ENCODE measurements around the gene CCDC92. TPM values are rescaled to one million over a fixed set of nuclear protein-coding genes. Genes with fewer than 3 reads are reported as not detected.
"Not testable (repeated sequence)": the region's sequence is repeated elsewhere in the genome, so short reads cannot be mapped to it uniquely, and the experiment has no call there.

Gene CCDC92
- total RNA-seq, 1 donor from 2014 or later, result 8.3 TPM

GRCh38 chr12:123928897-123929296 lies 43.7 kb downstream of the CCDC92 start:
- H3K27ac Mint-ChIP-seq, result no peak overlapping the region
- peaks cover 2% of the 10 kb centered on the region for H3K36me3 Mint-ChIP-seq (ENCODE audit: low read depth)
- peaks cover 15% of the 10 kb centered on the region for H3K4me1 Mint-ChIP-seq (ENCODE audit: low read depth)
- intact Hi-C loops (cut with micrococcal nuclease), result no loop called here
- no peaks in the 10 kb centered on the region for H3K9me3 Mint-ChIP-seq
- peaks cover 12% of the 10 kb centered on the region for H3K27me3 Mint-ChIP-seq (ENCODE audit: insufficient read depth)
- H3K4me3 Mint-ChIP-seq, result no peak overlapping the region
- DNase-seq (ENCODE audit: low spot score), result no peak

- intact Hi-C loops (cut with micrococcal nuclease), result no loop called here
- Mint-ChIP-seq H3K27me3 (ENCODE audit: insufficient read depth) (peaks cover 11% of the 10 kb centered on the region), H3K4me3 (no peak overlapping the region), H3K36me3 (ENCODE audit: low read depth) (peaks cover 2% of the 10 kb centered on the region), H3K27ac (no peak overlapping the region), H3K9me3 (no peaks in the 10 kb centered on the region), H3K4me1 (ENCODE audit: low read depth) (peaks cover 15% of the 10 kb centered on the region)
- DNase-seq (ENCODE audit: low spot score), result no peak
Observed at GRCh38 chr12:123928274-123928865, 44.3 kb downstream of the CCDC92 start.

- Mint-ChIP-seq H3K27me3 (ENCODE audit: insufficient read depth) (peaks cover 8% of the 10 kb centered on the region), H3K27ac (no peak overlapping the region), H3K9me3 (no peaks in the 10 kb centered on the region), H3K36me3 (ENCODE audit: low read depth) (no peaks in the 10 kb centered on the region), H3K4me3 (no peak overlapping the region), H3K4me1 (ENCODE audit: low read depth) (no peaks in the 10 kb centered on the region)
- intact Hi-C loops (cut with micrococcal nuclease), result no loop called here
- no peak for DNase-seq (ENCODE audit: low spot score)
Observed at GRCh38 chr12:123924539-123924938, 48.1 kb downstream of the CCDC92 start.

GRCh38 chr12:123923927-123924326 lies 48.7 kb downstream of the CCDC92 start:
- Mint-ChIP-seq H3K27ac (no peak overlapping the region), H3K36me3 (ENCODE audit: low read depth) (no peaks in the 10 kb centered on the region), H3K9me3 (no peaks in the 10 kb centered on the region), H3K4me3 (no peak overlapping the region), H3K27me3 (ENCODE audit: insufficient read depth) (peaks cover 8% of the 10 kb centered on the region), H3K4me1 (ENCODE audit: low read depth) (no peaks in the 10 kb centered on the region)
- DNase-seq (ENCODE audit: low spot score), result no peak
- intact Hi-C loops (cut with micrococcal nuclease), result no loop called here

GRCh38 chr12:123923038-123923437 lies 49.6 kb downstream of the CCDC92 start:
- Mint-ChIP-seq H3K4me3 (no peak overlapping the region), H3K9me3 (no peaks in the 10 kb centered on the region), H3K4me1 (ENCODE audit: low read depth) (no peaks in the 10 kb centered on the region)

GRCh38 chr12:123919980-123920360 lies 52.7 kb downstream of the CCDC92 start:
- Mint-ChIP-seq H3K9me3 (no peaks in the 10 kb centered on the region), H3K27ac (no peak overlapping the region), H3K4me3 (no peak overlapping the region), H3K4me1 (ENCODE audit: low read depth) (peaks cover 12% of the 10 kb centered on the region), H3K27me3 (ENCODE audit: insufficient read depth) (peaks cover 6% of the 10 kb centered on the region), H3K36me3 (ENCODE audit: low read depth) (no peaks in the 10 kb centered on the region)
- no peak for DNase-seq (ENCODE audit: low spot score)
- intact Hi-C loops (cut with micrococcal nuclease), result no loop called here

More at GRCh38 chr12:123923038-123923437, 49.6 kb downstream of the CCDC92 start:
- no peak overlapping the region for H3K27ac Mint-ChIP-seq
- no peaks in the 10 kb centered on the region for H3K36me3 Mint-ChIP-seq (ENCODE audit: low read depth)
- no peak for DNase-seq (ENCODE audit: low spot score)
- intact Hi-C loops (cut with micrococcal nuclease), result no loop called here
- peaks cover 6% of the 10 kb centered on the region for H3K27me3 Mint-ChIP-seq (ENCODE audit: insufficient read depth)

GRCh38 chr12:123917337-123917850 lies 55.2 kb downstream of the CCDC92 start:
- Mint-ChIP-seq H3K27ac (no peak overlapping the region), H3K27me3 (ENCODE audit: insufficient read depth) (peaks cover 3% of the 10 kb centered on the region), H3K36me3 (ENCODE audit: low read depth) (no peaks in the 10 kb centered on the region), H3K9me3 (no peaks in the 10 kb centered on the region), H3K4me1 (ENCODE audit: low read depth) (peaks cover 12% of the 10 kb centered on the region), H3K4me3 (no peak overlapping the region)
- intact Hi-C loops (cut with micrococcal nuclease), result no loop called here
- no peak for DNase-seq (ENCODE audit: low spot score)

GRCh38 chr12:123916729-123917128 lies 55.9 kb downstream of the CCDC92 start:
- Mint-ChIP-seq H3K27me3 (ENCODE audit: insufficient read depth) (peaks cover 3% of the 10 kb centered on the region), H3K27ac (no peak overlapping the region), H3K9me3 (no peaks in the 10 kb centered on the region), H3K36me3 (ENCODE audit: low read depth) (no peaks in the 10 kb centered on the region), H3K4me1 (ENCODE audit: low read depth) (peaks cover 12% of the 10 kb centered on the region), H3K4me3 (no peak overlapping the region)
- no peak for DNase-seq (ENCODE audit: low spot score)
- intact Hi-C loops (cut with micrococcal nuclease), result no loop called here

- Mint-ChIP-seq H3K4me1 (ENCODE audit: low read depth) (peaks cover 12% of the 10 kb centered on the region), H3K27ac (no peak overlapping the region), H3K36me3 (ENCODE audit: low read depth) (no peaks in the 10 kb centered on the region), H3K9me3 (no peaks in the 10 kb centered on the region), H3K27me3 (ENCODE audit: insufficient read depth) (no peaks in the 10 kb centered on the region), H3K4me3 (no peak overlapping the region)
- no peak for DNase-seq (ENCODE audit: low spot score)
- intact Hi-C loops (cut with micrococcal nuclease), result no loop called here
Observed at GRCh38 chr12:123914726-123915333, 57.8 kb downstream of the CCDC92 start.

- intact Hi-C loops (cut with micrococcal nuclease), result no loop called here
- peaks cover 12% of the 10 kb centered on the region for H3K4me1 Mint-ChIP-seq (ENCODE audit: low read depth)
Observed at GRCh38 chr12:123912415-123913380, 59.9 kb downstream of the CCDC92 start.

GRCh38 chr12:123911672-123912409 lies 60.8 kb downstream of the CCDC92 start:
- not testable (repeated sequence) for H3K4me1 Mint-ChIP-seq (ENCODE audit: low read depth); H3K9me3 Mint-ChIP-seq

More at GRCh38 chr12:123912415-123913380, 59.9 kb downstream of the CCDC92 start:
- H3K36me3 Mint-ChIP-seq (ENCODE audit: low read depth), result no peaks in the 10 kb centered on the region
- H3K27me3 Mint-ChIP-seq (ENCODE audit: insufficient read depth), result no peaks in the 10 kb centered on the region
- no peak overlapping the region for H3K4me3 Mint-ChIP-seq
- H3K27ac Mint-ChIP-seq, result no peak overlapping the region
- H3K9me3 Mint-ChIP-seq, result no peaks in the 10 kb centered on the region
- no peak for DNase-seq (ENCODE audit: low spot score)

GRCh38 chr12:123910761-123911193 lies 61.9 kb downstream of the CCDC92 start:
- Mint-ChIP-seq H3K36me3 (ENCODE audit: low read depth) (no peaks in the 10 kb centered on the region), H3K27me3 (ENCODE audit: insufficient read depth) (no peaks in the 10 kb centered on the region), H3K9me3 (no peaks in the 10 kb centered on the region), H3K27ac (peak overlapping the region; percentile 8), H3K4me1 (ENCODE audit: low read depth) (no peaks in the 10 kb centered on the region), H3K4me3 (no peak overlapping the region)
- intact Hi-C loops (cut with micrococcal nuclease), result no loop called here
- DNase-seq (ENCODE audit: low spot score), result no peak

More at GRCh38 chr12:123911672-123912409, 60.8 kb downstream of the CCDC92 start:
- H3K4me3 Mint-ChIP-seq; H3K27ac Mint-ChIP-seq; DNase-seq (ENCODE audit: low spot score); intact Hi-C loops (cut with micrococcal nuclease); H3K36me3 Mint-ChIP-seq (ENCODE audit: low read depth); H3K27me3 Mint-ChIP-seq (ENCODE audit: insufficient read depth): not testable (repeated sequence)
